K562 (cell line): ENCODE measurements around the gene APP. TPM values are rescaled to one million over a fixed set of nuclear protein-coding genes. Genes with fewer than 3 reads are reported as not detected.

Source experiments
- ATAC-seq: fragments of 200-7000 bp; cut with Tn5 transposase; 3 replicates; pipeline ENCODE4 v1.9.1; 2020; ENCODE audit warnings: moderate library complexity
- BruUV-seq: library from RNA; stranded (reverse); fragments of 400-500 nt; replicated peaks from 2 replicates; lab custom pipeline; 2021; lab: Mats Ljungman, UMichigan
- CTCF ChIA-PET: fragments of 300-600 bp; formaldehyde crosslinking; extraction: SDS; loops from one replicate; lab custom pipeline; 2021; ENCODE audit warnings: low intra/inter-chr PET ratio; lab: Yijun Ruan, JAX
- POLR2A ChIA-PET: fragments of 300-600, 350-650 bp; sonication (Branson Sonifier 250); formaldehyde crosslinking; extraction: SDS; loops from one replicate; lab custom pipeline; 2021; ENCODE audit warnings: antibody characterized with exemption, inconsistent platforms; lab: Yijun Ruan, JAX
- DNase-seq, 4 experiments: peaks; one replicate each; pipeline versions ENCODE4 v3.0.0 to v3.0.0-alpha.2; 2011 to 2018; ENCODE audit warnings: low spot score in 3 of 4, mixed read lengths in 3 of 4; ENCODE audit errors: extremely low read depth in 1 of 4
- FAIRE-seq: peaks from 2 replicates; lab custom pipeline; 2011; peaks lifted over from hg19 to GRCh38; lab: Jason Lieb, UNC
- H2AFZ ChIP-seq: 2 replicates; pipeline ENCODE4 v1.6.0; 2011; ENCODE audit warnings: low read depth, low read length, control low read depth, inconsistent platforms
- H3K27ac ChIP-seq: fragments of 200-600 bp; 3 replicates; pipeline ENCODE4 v1.8.0; 2011; ENCODE audit warnings: low read depth, mild to moderate bottlenecking, control low read depth, inconsistent platforms, low read length, moderate library complexity, mixed read lengths; ENCODE audit errors: extremely low read depth
- H3K27me3 ChIP-seq, 2 experiments: fragments of 300-600 bp in 1 of 2; 2 replicates in 1 of 2; 3 replicates in 1 of 2; pipeline versions ENCODE4 v1.6.0 to v1.8.0; 2011; ENCODE audit warnings: inconsistent platforms in 2 of 2, low read length in 2 of 2, mild to moderate bottlenecking in 1 of 2, mixed read lengths in 1 of 2, moderate library complexity in 1 of 2; ENCODE audit not compliant: control insufficient read depth in 2 of 2, insufficient read depth in 2 of 2
- H3K36me3 ChIP-seq: fragments of 300-600 bp; 3 replicates; pipeline ENCODE4 v1.8.0; 2011; ENCODE audit warnings: mild to moderate bottlenecking, low read length, inconsistent platforms; ENCODE audit not compliant: control insufficient read depth, insufficient read depth
- H3K4me1 ChIP-seq, 2 experiments: fragments of 200-600 bp in 1 of 2; replicated peaks in 1 of 2; 2 replicates in 1 of 2; 3 replicates in 1 of 2; pipeline versions ENCODE4 v1.5.1 to v1.8.0; 2011; ENCODE audit warnings: inconsistent platforms in 2 of 2, low read length in 2 of 2, mild to moderate bottlenecking in 1 of 2, mixed read lengths in 1 of 2, moderate library complexity in 1 of 2; ENCODE audit not compliant: control insufficient read depth in 2 of 2, insufficient read depth in 2 of 2
- H3K4me2 ChIP-seq: 2 replicates; pipeline ENCODE4 v1.6.1; 2011; ENCODE audit warnings: low read length, control low read depth, inconsistent platforms, mixed read lengths; ENCODE audit not compliant: insufficient read depth
- H3K4me3 ChIP-seq: fragments of 200-600 bp; sonication (generic), shearing (Covaris generic); 2 replicates; pipeline ENCODE4 v1.5.1; 2016; ENCODE audit warnings: control low read depth, inconsistent platforms
- H3K79me2 ChIP-seq: fragments of 200-600 bp; 3 replicates; pipeline ENCODE4 v1.8.0; 2011; ENCODE audit warnings: low read length, inconsistent platforms; ENCODE audit not compliant: control insufficient read depth, insufficient read depth
- H3K9ac ChIP-seq, 2 experiments: 2 replicates each; pipeline versions ENCODE4 v1.6.0 to v1.6.1; 2011; ENCODE audit warnings: low read depth in 2 of 2, low read length in 2 of 2, control low read depth in 1 of 2, inconsistent platforms in 1 of 2, mild to moderate bottlenecking in 1 of 2, mixed read lengths in 1 of 2; ENCODE audit not compliant: insufficient read depth in 1 of 2
- H3K9me1 ChIP-seq: one replicate; pipeline ENCODE4 v1.6.0; 2011; ENCODE audit warnings: inconsistent platforms, mild to moderate bottlenecking, low read length, moderate library complexity; ENCODE audit not compliant: control insufficient read depth, insufficient read depth
- H3K9me3 ChIP-seq: replicated peaks from 2 replicates; pipeline ENCODE4 v1.5.1; 2011; ENCODE audit warnings: low read depth, low read length, inconsistent platforms; ENCODE audit not compliant: control insufficient read depth, insufficient read depth
- H4K20me1 ChIP-seq: replicated peaks from 2 replicates; pipeline ENCODE4 v1.6.1; 2011; ENCODE audit warnings: low read length, inconsistent platforms, mixed read lengths; ENCODE audit not compliant: control insufficient read depth, insufficient read depth
- CREM ChIP-seq: IDR thresholded peaks from 2 replicates; pipeline ENCODE4 v1.6.1; 2014; ENCODE audit warnings: antibody characterized with exemption, low read depth
- DACH1 ChIP-seq: fragments of 450-650 bp; IDR thresholded peaks from 2 replicates; pipeline ENCODE4 v1.6.1; 2018; ENCODE audit not compliant: partially characterized antibody
- HINFP ChIP-seq: fragments of 450-650 bp; conservative IDR thresholded peaks from 2 replicates; pipeline ENCODE4 v1.6.1; 2016; ENCODE audit warnings: missing genetic modification characterization, low read depth, mild to moderate bottlenecking, control low read depth, missing compliant biosample characterization
- HSF4 ChIP-seq: fragments of 250-450 bp; sonication (Bioruptor Pico); IDR thresholded peaks from 2 replicates; pipeline ENCODE4 v2.1.2; 2022; ENCODE audit warnings: mild to moderate bottlenecking, moderate library complexity, borderline replicate concordance
- KDM2B ChIP-seq: fragments of 250-450 bp; sonication (Bioruptor Pico); IDR thresholded peaks from 2 replicates; pipeline ENCODE4 v1.8.0; 2021; ENCODE audit warnings: mild to moderate bottlenecking, moderate library complexity
- MNT ChIP-seq, 2 experiments: fragments of 450-650 bp; conservative IDR thresholded peaks; 2 replicates each; pipeline ENCODE4 v1.6.1; 2017; ENCODE audit warnings: mild to moderate bottlenecking in 2 of 2, moderate library complexity in 2 of 2
- RNF219 ChIP-seq: fragments of 250-450 bp; sonication (Bioruptor Pico); IDR thresholded peaks from 2 replicates; pipeline ENCODE4 v1.5.0; 2022; ENCODE audit warnings: mild to moderate bottlenecking
- ZHX1 ChIP-seq: fragments of 150-350 bp; conservative IDR thresholded peaks from 2 replicates; pipeline ENCODE4 v1.6.1; 2014; ENCODE audit warnings: low read length
- ZNF398 ChIP-seq: fragments of 250-450 bp; sonication (Bioruptor Pico); IDR thresholded peaks from 2 replicates; pipeline ENCODE4 v1.8.0; 2021; ENCODE audit warnings: moderate library complexity, mild to moderate bottlenecking, inconsistent platforms
- ZNF696 ChIP-seq: fragments of 250-450 bp; sonication (Bioruptor Pico); conservative IDR thresholded peaks from 2 replicates; pipeline ENCODE4 v1.4.0; 2020; ENCODE audit warnings: mild to moderate bottlenecking, moderate library complexity
- ZNF717 ChIP-seq: fragments of 250-450 bp; sonication (Bioruptor Pico); IDR thresholded peaks from 2 replicates; pipeline ENCODE4 v1.5.0; 2021
- WGBS: fragments of 100-300 bp; shearing (Covaris generic); methylation state at CpG from one replicate; pipeline ENCODE4 v1.1.6; 2016; ENCODE audit warnings: low coverage, mixed read lengths; ENCODE audit not compliant: insufficient coverage; ENCODE audit errors: missing lambda C conversion rate; 5-methylcytosine and 5-hydroxymethylcytosine counted together
- in situ Hi-C: fragments of 300-500 bp; cut with MboI; formaldehyde crosslinking; loops from 4 replicates; pipeline ENCODE4 v1.15.0; 2018; ENCODE audit warnings: inconsistent platforms, mixed read lengths
- intact Hi-C: fragments of 100-400 bp; cut with micrococcal nuclease; formaldehyde crosslinking; loops from 2 replicates; pipeline ENCODE4 v1.14.2; 2022
- polyA plus RNA-seq, 8 experiments: library from polyadenylated mRNA; depleted of rRNA in 4 of 8; stranded (reverse) in 5 of 8; unstranded in 3 of 8; fragments of >200 nt; fragmentation: Nextera tagmentation in 2 of 8; fragmentation: Illumina TruSeq in 1 of 8; extraction: Ambion mirVana in 2 of 8; extraction: Trizol in 1 of 8; gene quantifications; 2 replicates each; pipeline versions ENCODE4 v1.2.1 to v1.2.3, GENCODE V29; 2011 to 2014; ENCODE audit warnings: inconsistent platforms in 1 of 8, missing spikeins in 1 of 8
- total RNA-seq, 7 experiments: library from RNA; depleted of rRNA in 6 of 7; stranded (reverse); fragments of >200 nt in 6 of 7; fragmentation: Illumina TruSeq in 2 of 7; extraction: Trizol in 2 of 7; gene quantifications; 2 replicates each; pipeline versions ENCODE4 v1.2.1 to v1.2.3, GENCODE V29; 2011 to 2021; ENCODE audit warnings: low replicate concordance in 1 of 7

APP gene
- total and polyA plus RNA-seq, 9 of the 15 experiments (the other 6 are each of a cell fraction or from before 2014, with no cell fraction given): 0.01 to 1.5 (median 0.16) TPM; not detected in 5

GRCh38 chr21:26191609-26192008, 21.0 kb upstream of the APP start (continued):
- TF ChIP-seq RNF219 (CRISPR knock-in tag): no peak

- H3K27me3 ChIP-seq: no peaks in the 10 kb centered on the region
- DNase-seq: no peak
- no peaks in the 10 kb centered on the region for H3K79me2 ChIP-seq
- no peaks in the 10 kb centered on the region for H3K9me1 ChIP-seq
- H3K36me3 ChIP-seq: no peaks in the 10 kb centered on the region
- no peaks in the 10 kb centered on the region for H3K4me1 ChIP-seq
- no peak overlapping the region for H2AFZ ChIP-seq
- H3K9me3 ChIP-seq: no peaks in the 10 kb centered on the region
- intact Hi-C loops: no loop called here
- H3K9ac ChIP-seq: no peak overlapping the region
- no peak for ATAC-seq
- H3K4me3 ChIP-seq: no peak overlapping the region
- 1% methylated on average over 5 of the region's 5 CpGs for WGBS
- BruUV-seq: no TSS peak
- FAIRE-seq: no peak
- CTCF ChIA-PET: no interaction called here
- H3K27ac ChIP-seq: no peak overlapping the region
- POLR2A ChIA-PET: no interaction called here
- H3K4me2 ChIP-seq: no peak overlapping the region
- H4K20me1 ChIP-seq: no peaks in the 10 kb centered on the region
- TF ChIP-seq ZHX1 (no peak), CREM (no peak), DACH1 (no peak), MNT (conservative IDR thresholded peaks at IDR 0.05) (no peak), ZNF398 (CRISPR knock-in tag) (no peak), ZNF696 (CRISPR knock-in tag) (no peak), HINFP (tag) (no peak), ZNF717 (CRISPR knock-in tag) (no peak), KDM2B (CRISPR knock-in tag) (no peak), HSF4 (CRISPR knock-in tag) (no peak)
- in situ Hi-C loops: no loop called here
Measured at GRCh38 chr21:26188422-26188821, 17.9 kb upstream of the APP start.
